Measurements from ENCODE around the gene GRIA3.
"Not testable (repeated sequence)": the region's sequence is repeated elsewhere in the genome, so short reads cannot be mapped to it uniquely, and the experiment has no call there.

GRCh38 chrX:123283407-123283806 is 99.3 kb downstream of the GRIA3 start:
- TF ChIP-seq RAD21 (IDR thresholded peaks at IDR 0.05; ENCODE audit: low read length); ZBTB33 (IDR thresholded peaks at IDR 0.05; ENCODE audit: borderline replicate concordance, low read depth); SMC3 (IDR thresholded peaks at IDR 0.05; ENCODE audit: low read depth, low read length); CTCF (IDR thresholded peaks at IDR 0.05); REST (IDR thresholded peaks at IDR 0.05; ENCODE audit: low read depth, low read length); USF1 (IDR thresholded peaks at IDR 0.05; ENCODE audit: borderline replicate concordance, low read depth); YY1 (IDR thresholded peaks at IDR 0.05; ENCODE audit: low read depth); MXI1 (IDR thresholded peaks at IDR 0.05; ENCODE audit: low read depth, low read length); RCOR1 (IDR thresholded peaks at IDR 0.05; ENCODE audit: low read length): not testable (repeated sequence)
